ENCODE data around the gene TBC1D8. TPM values are rescaled to one million over a fixed set of nuclear protein-coding genes. Genes with fewer than 3 reads are reported as not detected.

The TBC1D8 gene
- total RNA-seq, 1 experiment from 2014 or later = 48.1 TPM

DNA sequence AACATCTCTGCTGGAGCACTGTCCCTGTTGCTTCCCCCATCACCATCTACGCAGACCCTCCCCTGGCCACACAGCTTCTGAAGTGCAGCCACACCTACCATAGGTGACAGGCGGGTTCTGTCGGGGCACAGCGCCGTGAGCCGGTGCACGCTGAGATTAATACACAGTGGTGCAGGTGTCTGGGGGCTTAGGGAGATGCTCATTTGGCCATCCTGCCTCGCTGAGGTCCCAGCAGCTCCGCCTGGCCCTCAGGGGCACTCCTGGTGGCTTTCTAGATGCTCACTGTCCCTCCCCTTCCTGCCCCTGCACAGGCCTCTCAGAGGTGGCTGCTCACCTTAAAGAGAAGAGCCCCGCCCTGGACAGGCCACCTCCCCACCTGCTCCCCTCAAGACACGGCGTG lies 168.0 kb downstream of the TBC1D8 start:
- Mint-ChIP-seq H3K9me3 (ENCODE audit: unreplicated experiment) (no peaks in the 10 kb centered on the region), H3K27ac (ENCODE audit: low read depth, unreplicated experiment) (no peak overlapping the region), H3K36me3 (ENCODE audit: insufficient read depth, unreplicated experiment) (peaks cover 5% of the 10 kb centered on the region), H3K4me3 (ENCODE audit: unreplicated experiment) (no peak overlapping the region), H3K4me1 (ENCODE audit: insufficient read depth, unreplicated experiment) (peaks cover 5% of the 10 kb centered on the region), H3K27me3 (ENCODE audit: insufficient read depth, unreplicated experiment) (no peaks in the 10 kb centered on the region)
- CTCF ChIA-PET = interaction anchor here (0.7 to 2.0 kb wide), 13 partner anchors 53 to 723 kb away, joined by 3 to 26 read pairs (median 4); no protein-coding TSS in a partner anchor
- DNase-seq (ENCODE audit: unreplicated experiment) = no peak
- BruUV-seq (replicated peaks) = no TSS peak
- TF ChIP-seq, protein P1, sequence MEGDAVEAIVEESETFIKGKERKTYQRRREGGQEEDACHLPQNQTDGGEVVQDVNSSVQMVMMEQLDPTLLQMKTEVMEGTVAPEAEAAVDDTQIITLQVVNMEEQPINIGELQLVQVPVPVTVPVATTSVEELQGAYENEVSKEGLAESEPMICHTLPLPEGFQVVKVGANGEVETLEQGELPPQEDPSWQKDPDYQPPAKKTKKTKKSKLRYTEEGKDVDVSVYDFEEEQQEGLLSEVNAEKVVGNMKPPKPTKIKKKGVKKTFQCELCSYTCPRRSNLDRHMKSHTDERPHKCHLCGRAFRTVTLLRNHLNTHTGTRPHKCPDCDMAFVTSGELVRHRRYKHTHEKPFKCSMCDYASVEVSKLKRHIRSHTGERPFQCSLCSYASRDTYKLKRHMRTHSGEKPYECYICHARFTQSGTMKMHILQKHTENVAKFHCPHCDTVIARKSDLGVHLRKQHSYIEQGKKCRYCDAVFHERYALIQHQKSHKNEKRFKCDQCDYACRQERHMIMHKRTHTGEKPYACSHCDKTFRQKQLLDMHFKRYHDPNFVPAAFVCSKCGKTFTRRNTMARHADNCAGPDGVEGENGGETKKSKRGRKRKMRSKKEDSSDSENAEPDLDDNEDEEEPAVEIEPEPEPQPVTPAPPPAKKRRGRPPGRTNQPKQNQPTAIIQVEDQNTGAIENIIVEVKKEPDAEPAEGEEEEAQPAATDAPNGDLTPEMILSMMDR (IDR thresholded peaks at IDR 0.05; ENCODE audit: unreplicated experiment) = no peak
- intact Hi-C loops (cut with micrococcal nuclease) = no loop called here
- POLR2A ChIA-PET = no interaction called here

DNA sequence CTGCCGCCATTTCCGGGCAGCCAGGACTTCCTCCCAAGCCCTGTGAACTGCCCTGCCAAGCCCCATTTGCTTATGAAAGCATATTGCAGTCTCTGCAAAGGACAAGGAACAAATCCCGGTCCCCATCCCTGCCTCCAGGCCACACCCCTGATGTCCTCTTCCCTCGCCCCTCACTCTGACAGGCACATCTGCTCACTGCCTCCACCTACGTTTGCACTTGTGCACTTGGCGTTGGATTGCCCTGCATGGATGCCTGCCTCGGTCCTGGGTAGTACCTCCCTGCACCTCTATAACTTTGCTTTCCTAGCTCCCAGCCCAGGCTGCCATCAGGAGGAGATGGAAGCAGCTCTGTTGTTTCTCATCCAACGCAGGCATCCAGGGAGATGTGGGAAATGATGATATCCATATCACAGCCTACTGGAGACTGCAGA lies 168.7 kb downstream of the TBC1D8 start:
- Mint-ChIP-seq H3K36me3 (ENCODE audit: insufficient read depth, unreplicated experiment) (peaks cover 5% of the 10 kb centered on the region), H3K4me1 (ENCODE audit: insufficient read depth, unreplicated experiment) (peaks cover 5% of the 10 kb centered on the region), H3K9me3 (ENCODE audit: unreplicated experiment) (no peaks in the 10 kb centered on the region), H3K27ac (ENCODE audit: low read depth, unreplicated experiment) (no peak overlapping the region), H3K4me3 (ENCODE audit: unreplicated experiment) (no peak overlapping the region), H3K27me3 (ENCODE audit: insufficient read depth, unreplicated experiment) (no peaks in the 10 kb centered on the region)
- no TSS peak for BruUV-seq (replicated peaks)
- TF ChIP-seq, protein P1 (IDR thresholded peaks at IDR 0.05; ENCODE audit: unreplicated experiment) = no peak
- ChIA-PET CTCF (interaction anchor here (0.7 to 2.0 kb wide), 13 partner anchors 14 to 722 kb away, joined by 3 to 26 read pairs (median 3); no protein-coding TSS in a partner anchor), POLR2A (no interaction called here)
- no peak for DNase-seq (ENCODE audit: unreplicated experiment)
- intact Hi-C loops (cut with micrococcal nuclease) = no loop called here

DNA sequence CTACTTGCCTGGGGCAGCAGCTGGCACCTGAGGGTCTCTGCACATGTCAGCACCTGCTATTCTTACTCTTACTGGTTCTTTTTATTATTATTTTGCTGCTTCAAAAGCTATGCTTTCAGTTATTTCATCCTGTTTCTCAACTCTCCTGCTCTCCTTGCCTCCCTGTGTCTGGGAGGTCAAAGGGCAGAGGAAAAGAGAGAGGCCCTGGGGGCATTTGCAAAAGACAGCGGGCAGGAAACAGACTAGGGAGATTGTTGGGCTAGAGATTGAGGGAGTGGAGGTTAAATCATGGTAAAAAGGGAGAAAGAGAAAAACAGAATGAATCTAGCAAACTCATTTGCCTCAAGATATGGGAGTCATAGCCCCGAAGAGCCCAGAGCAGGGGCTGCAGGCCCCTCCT lies 170.2 kb downstream of the TBC1D8 start:
- Mint-ChIP-seq H3K27me3 (ENCODE audit: insufficient read depth, unreplicated experiment) (no peaks in the 10 kb centered on the region), H3K27ac (ENCODE audit: low read depth, unreplicated experiment) (no peak overlapping the region), H3K36me3 (ENCODE audit: insufficient read depth, unreplicated experiment) (peaks cover 5% of the 10 kb centered on the region), H3K9me3 (ENCODE audit: unreplicated experiment) (no peaks in the 10 kb centered on the region), H3K4me3 (ENCODE audit: unreplicated experiment) (no peak overlapping the region), H3K4me1 (ENCODE audit: insufficient read depth, unreplicated experiment) (peaks cover 5% of the 10 kb centered on the region)
- POLR2A ChIA-PET = no interaction called here
- CTCF ChIA-PET = interaction anchor here (1.7 to 2.7 kb wide), 2 partner anchors 371 to 375 kb away, joined by 5 to 17 read pairs; no protein-coding TSS in a partner anchor
- TF ChIP-seq, protein P1 (IDR thresholded peaks at IDR 0.05; ENCODE audit: unreplicated experiment) = no peak
- DNase-seq (ENCODE audit: unreplicated experiment) = no peak
- intact Hi-C loops (cut with micrococcal nuclease) = no loop called here
- no TSS peak for BruUV-seq (replicated peaks)

DNA sequence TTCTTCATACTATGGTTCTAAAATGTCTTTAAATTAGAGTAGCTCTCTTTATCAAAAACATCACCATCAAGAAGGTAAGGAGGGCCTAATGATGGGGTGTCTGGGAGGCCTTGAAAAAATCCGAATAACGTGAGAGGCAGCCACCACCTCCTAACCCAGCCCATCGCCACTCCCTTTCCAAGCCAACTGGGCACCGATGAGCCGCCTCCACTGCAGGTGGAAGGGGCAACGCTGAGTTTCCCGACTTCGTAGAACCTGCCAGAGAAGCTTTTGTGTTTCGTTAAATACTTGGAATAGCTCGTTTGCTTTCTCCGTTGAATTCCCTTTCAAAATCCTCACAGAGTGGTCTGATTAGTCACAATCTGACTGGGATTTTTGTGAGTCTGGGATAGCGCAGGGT lies 171.1 kb downstream of the TBC1D8 start:
- Mint-ChIP-seq H3K9me3 (ENCODE audit: unreplicated experiment) (no peaks in the 10 kb centered on the region), H3K4me1 (ENCODE audit: insufficient read depth, unreplicated experiment) (peaks cover 5% of the 10 kb centered on the region), H3K27ac (ENCODE audit: low read depth, unreplicated experiment) (no peak overlapping the region), H3K36me3 (ENCODE audit: insufficient read depth, unreplicated experiment) (peaks cover 11% of the 10 kb centered on the region), H3K27me3 (ENCODE audit: insufficient read depth, unreplicated experiment) (no peaks in the 10 kb centered on the region), H3K4me3 (ENCODE audit: unreplicated experiment) (no peak overlapping the region)
- no peak for DNase-seq (ENCODE audit: unreplicated experiment)
- TF ChIP-seq, protein P1 (IDR thresholded peaks at IDR 0.05; ENCODE audit: unreplicated experiment) = no peak
- intact Hi-C loops (cut with micrococcal nuclease) = no loop called here
- ChIA-PET POLR2A (no interaction called here), CTCF (interaction anchor here (0.7 to 2.7 kb wide), 5 partner anchors 107 to 374 kb away, joined by 4 to 17 read pairs (median 5); no protein-coding TSS in a partner anchor)
- no TSS peak for BruUV-seq (replicated peaks)
